ENCODE results near the gene TLK1.
A peak's percentile ranks its signal among the peaks of the same experiment; 100 is the strongest.
"Not testable (repeated sequence)": the region's sequence is repeated elsewhere in the genome, so short reads cannot be mapped to it uniquely, and the experiment has no call there.

Gene TLK1

DNA sequence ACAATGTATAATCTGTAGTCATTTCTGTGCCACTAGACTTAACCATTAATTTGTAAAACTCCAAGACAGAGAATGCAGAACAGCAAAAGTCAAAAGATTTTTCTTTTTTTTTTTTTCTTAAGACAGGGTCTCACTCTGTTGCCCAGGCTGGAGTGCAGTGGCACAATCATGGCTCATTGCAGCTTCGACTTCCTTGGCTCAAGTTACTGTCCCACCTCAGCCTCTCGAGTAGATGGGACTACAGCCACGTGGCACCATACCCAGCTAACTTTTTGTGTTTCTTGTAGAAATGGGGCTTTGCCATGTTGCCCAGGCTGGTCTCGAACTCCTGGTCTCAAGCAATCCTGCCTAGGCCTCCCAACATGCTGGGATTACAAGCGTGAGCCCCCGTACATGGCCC is 80.1 kb downstream of the TLK1 start:
- H3K27ac Mint-ChIP-seq = no peak overlapping the region
- DNase-seq (no peak), ATAC-seq (replicated peaks) (no peak)
- no peaks in the 10 kb centered on the region for H3K9me3 Mint-ChIP-seq
- H3K36me3 Mint-ChIP-seq (ENCODE audit: insufficient read depth) = peaks cover 12% of the 10 kb centered on the region
- H3K4me3 Mint-ChIP-seq = no peak overlapping the region
- peaks cover 16 to 34% of the 10 kb centered on the region in 2 donors for H3K4me1 Mint-ChIP-seq (ENCODE audit: low read depth in 2 of 2)
- no peaks in the 10 kb centered on the region for H3K27me3 Mint-ChIP-seq

DNA sequence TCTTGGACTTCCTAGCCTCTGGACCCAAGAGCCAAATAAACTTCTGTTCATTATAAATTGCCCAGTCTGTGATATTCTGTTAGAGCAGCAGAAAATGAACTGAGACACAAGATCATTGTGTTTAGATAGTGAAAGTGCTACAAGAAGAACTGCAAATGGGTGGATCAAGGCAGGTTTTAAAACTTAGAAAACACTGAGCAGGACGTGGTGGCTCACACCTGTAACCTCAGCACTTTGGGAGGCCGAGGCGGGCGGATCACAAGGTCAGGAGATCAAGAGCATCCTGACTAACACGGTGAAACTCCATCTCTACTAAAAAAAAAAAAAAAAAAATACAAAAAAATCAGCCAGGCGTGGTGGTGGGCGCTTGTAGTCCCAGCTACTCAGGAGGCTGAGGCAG is 84.3 kb downstream of the TLK1 start:
- H3K4me3 Mint-ChIP-seq; DNase-seq; ATAC-seq (replicated peaks); H3K27me3 Mint-ChIP-seq; H3K9me3 Mint-ChIP-seq: not testable (repeated sequence)
- Mint-ChIP-seq H3K4me1 (ENCODE audit: low read depth in 2 of 2) (peaks cover 8 to 24% of the 10 kb centered on the region in 2 donors), H3K27ac (peak overlapping the region; percentile 3 to 80), H3K36me3 (ENCODE audit: insufficient read depth) (peaks cover 14% of the 10 kb centered on the region)

DNA sequence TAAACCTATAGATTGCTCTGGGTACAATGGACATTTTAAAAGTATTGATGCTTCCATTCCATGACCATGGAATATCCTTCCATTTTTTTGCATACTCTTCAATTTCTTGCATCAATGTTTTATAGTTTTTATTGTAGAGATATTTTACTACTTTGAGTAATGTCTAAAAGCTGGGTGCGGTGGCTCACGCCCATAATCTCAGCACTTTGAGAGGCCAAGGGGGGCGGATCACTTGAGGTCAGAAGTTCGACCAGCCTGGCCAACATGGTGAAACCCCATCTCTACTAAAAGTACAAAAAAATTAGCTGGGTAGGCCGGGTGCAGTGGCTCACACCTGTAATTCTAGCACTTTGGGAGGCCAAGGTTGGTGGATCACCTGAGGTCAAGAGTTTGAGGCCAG is 88.5 kb downstream of the TLK1 start:
- Mint-ChIP-seq H3K4me3 (no peak overlapping the region), H3K36me3 (ENCODE audit: insufficient read depth) (peaks cover 12% of the 10 kb centered on the region), H3K4me1 (ENCODE audit: low read depth in 2 of 2) (peaks cover 14 to 27% of the 10 kb centered on the region in 2 donors), H3K27ac (no peak overlapping the region), H3K27me3 (no peaks in the 10 kb centered on the region), H3K9me3 (no peaks in the 10 kb centered on the region)
- no peak for ATAC-seq (replicated peaks)
- no peak for DNase-seq

DNA sequence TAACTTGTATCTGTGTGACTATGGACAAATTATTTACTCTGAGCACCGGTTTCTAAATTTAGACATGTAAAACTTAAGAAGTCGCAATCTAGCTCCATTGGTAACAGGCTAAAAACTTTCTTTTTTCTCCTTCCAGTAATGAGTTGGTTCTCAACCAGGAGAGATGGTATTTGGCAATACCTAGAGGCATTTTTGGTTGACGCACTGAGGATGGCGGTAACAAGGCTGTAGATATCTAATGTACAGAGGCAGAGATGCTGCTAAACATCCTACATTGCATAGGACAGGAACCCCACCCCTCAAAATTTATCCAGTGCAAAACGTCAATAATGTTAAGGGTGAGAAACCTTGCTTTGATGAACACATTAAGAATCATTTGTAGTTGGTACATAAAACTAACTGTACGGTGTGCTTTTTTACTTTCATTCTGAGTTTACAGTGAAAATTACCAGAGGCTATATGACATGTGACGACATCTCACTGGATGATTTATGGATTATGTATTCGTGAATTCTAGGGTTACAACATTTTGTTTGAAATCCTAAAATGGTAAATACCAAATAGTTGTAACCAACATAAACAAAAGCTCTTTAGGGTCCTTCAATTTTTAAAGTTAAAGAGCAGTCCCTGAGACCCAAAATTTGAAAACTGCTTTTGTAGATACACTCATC is 91.3 kb downstream of the TLK1 start:
- no peak for ATAC-seq (replicated peaks)
- H3K27ac Mint-ChIP-seq = no peak overlapping the region
- DNase-seq = no peak
- H3K9me3 Mint-ChIP-seq = no peaks in the 10 kb centered on the region
- peaks cover 11 to 19% of the 10 kb centered on the region in 2 donors for H3K4me1 Mint-ChIP-seq (ENCODE audit: low read depth in 2 of 2)
- H3K4me3 Mint-ChIP-seq = no peak overlapping the region
- H3K36me3 Mint-ChIP-seq (ENCODE audit: insufficient read depth) = peaks cover 19% of the 10 kb centered on the region
- H3K27me3 Mint-ChIP-seq = no peaks in the 10 kb centered on the region

DNA sequence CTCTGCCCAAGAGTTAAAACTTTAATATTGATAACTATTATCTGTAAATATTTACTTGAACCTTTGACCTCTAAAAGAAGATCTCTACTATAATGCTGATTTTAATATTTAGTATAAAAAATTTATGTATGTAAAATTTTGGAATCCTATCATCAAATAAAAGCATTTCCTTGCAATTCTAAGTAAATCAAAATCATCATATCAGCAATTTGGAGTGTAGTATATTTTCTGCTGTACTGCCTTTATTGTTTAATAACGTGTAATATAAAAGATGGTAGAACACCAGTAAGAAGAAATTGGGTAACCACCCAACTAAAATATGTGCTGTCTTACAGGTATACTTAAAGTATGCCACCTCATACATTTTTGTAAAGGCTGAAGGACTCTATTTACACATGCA is 94.6 kb downstream of the TLK1 start:
- DNase-seq (no peak), ATAC-seq (replicated peaks) (no peak)
- peaks cover 10% of the 10 kb centered on the region for H3K36me3 Mint-ChIP-seq (ENCODE audit: insufficient read depth)
- H3K4me1 Mint-ChIP-seq (ENCODE audit: low read depth in 2 of 2) = peaks cover 11 to 17% of the 10 kb centered on the region in 2 donors
- H3K27me3 Mint-ChIP-seq = no peaks in the 10 kb centered on the region
- H3K27ac Mint-ChIP-seq = no peak overlapping the region
- no peak overlapping the region for H3K4me3 Mint-ChIP-seq
- H3K9me3 Mint-ChIP-seq = no peaks in the 10 kb centered on the region

DNA sequence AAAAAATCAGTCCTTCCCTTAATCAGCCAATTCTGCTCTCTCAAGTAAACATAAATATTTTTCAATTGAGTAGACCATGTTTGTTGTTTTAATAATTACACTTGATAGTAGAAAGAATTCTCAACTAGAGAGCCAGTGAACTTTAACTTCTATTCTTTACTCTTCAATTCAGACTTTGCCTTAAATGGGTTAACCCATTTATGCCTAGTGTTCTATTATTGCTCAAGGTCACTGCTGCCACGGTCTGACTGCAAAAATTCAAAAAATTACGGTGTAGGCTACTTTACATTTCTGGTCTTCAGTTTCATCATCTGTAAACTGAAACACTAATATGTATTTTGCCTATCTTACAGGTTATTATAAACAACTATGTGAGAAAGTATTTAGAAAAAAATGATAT is 103.1 kb downstream of the TLK1 start:
- Mint-ChIP-seq H3K4me1 (ENCODE audit: low read depth in 2 of 2) (peaks cover 0 to 9% of the 10 kb centered on the region in 2 donors), H3K36me3 (ENCODE audit: insufficient read depth) (peaks cover 40% of the 10 kb centered on the region), H3K4me3 (no peak overlapping the region)

DNA sequence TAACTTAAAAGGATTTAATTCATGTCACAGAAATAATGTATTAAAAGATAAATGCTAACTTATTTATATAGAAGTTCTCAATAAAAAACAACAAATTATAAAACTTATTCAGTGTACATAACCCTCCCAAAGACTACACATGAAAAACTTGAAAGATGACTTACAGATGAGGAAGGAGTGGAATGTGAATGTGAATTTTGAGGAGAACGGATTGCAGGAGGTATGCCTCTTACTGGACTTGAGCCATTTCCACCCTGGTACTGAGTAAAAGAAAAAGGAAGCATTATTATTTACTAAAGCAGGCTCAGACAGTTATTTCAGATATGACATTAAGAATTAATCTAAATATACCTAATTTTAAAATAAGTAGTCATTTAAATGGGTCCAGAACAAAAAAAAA is 104.4 kb downstream of the TLK1 start:
- peaks cover 40% of the 10 kb centered on the region for H3K36me3 Mint-ChIP-seq (ENCODE audit: insufficient read depth)
- peaks cover 0 to 5% of the 10 kb centered on the region in 2 donors for H3K4me1 Mint-ChIP-seq (ENCODE audit: low read depth in 2 of 2)
- no peak overlapping the region for H3K4me3 Mint-ChIP-seq
- ATAC-seq (replicated peaks) (no peak), DNase-seq (no peak)
- no peaks in the 10 kb centered on the region for H3K9me3 Mint-ChIP-seq
- H3K27ac Mint-ChIP-seq = no peak overlapping the region
- H3K27me3 Mint-ChIP-seq = no peaks in the 10 kb centered on the region

More for the DNA sequence above, 103.1 kb downstream of the TLK1 start:
- Mint-ChIP-seq H3K9me3 (no peaks in the 10 kb centered on the region), H3K27me3 (no peaks in the 10 kb centered on the region), H3K27ac (no peak overlapping the region)
- ATAC-seq (replicated peaks) (no peak), DNase-seq (no peak)

DNA sequence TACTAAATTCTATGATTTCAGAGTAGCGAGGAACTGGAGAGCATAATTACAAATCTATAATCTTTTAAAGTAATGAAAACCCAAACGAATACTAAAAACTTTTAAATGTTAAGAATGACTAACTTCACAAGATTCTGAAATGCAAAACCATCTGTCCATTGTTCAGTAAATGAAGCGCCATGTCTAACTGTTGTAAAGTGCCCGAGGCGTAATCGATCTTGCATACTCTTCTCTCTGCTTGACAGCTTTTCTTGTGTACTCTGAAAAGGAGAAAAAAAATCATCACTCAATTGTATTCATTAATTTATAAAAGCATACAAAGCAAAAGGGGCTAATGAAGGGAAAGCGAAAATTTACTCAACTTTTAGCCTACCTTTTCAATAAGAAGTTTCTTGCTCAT is 111.0 kb downstream of the TLK1 start:
- H3K9me3 Mint-ChIP-seq = no peaks in the 10 kb centered on the region
- H3K36me3 Mint-ChIP-seq (ENCODE audit: insufficient read depth) = peaks cover 51% of the 10 kb centered on the region
- no peak overlapping the region for H3K4me3 Mint-ChIP-seq
- H3K4me1 Mint-ChIP-seq (ENCODE audit: low read depth in 2 of 2) = peaks cover 0 to 3% of the 10 kb centered on the region in 2 donors
- no peaks in the 10 kb centered on the region for H3K27me3 Mint-ChIP-seq
- ATAC-seq (replicated peaks) (no peak), DNase-seq (no peak)
- H3K27ac Mint-ChIP-seq = no peak overlapping the region

DNA sequence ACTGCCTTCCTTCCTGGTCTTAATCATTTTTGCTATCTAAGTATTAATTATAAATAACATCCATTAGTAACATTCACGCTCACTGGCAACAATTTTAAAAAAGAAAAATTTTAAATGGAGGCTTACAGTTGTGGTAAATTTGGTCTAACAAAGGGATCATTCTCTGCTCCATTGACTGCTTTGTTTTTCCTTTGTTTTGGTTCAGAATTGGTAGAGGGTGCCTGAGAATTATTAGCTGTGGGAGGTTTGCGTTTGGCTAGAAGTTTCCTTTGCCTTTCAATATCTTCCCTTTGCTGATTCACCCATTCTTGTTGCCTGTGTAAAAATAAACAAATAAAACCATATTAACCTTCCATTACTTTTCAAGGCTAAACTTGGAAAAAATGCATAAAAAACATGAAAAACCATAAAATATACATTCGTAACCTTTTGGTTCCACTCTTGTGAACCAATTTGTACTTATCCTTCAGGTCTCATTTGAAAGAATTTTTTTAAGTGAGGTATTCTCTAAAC is 114.6 kb downstream of the TLK1 start:
- Mint-ChIP-seq H3K27ac (no peak overlapping the region), H3K27me3 (no peaks in the 10 kb centered on the region), H3K4me3 (no peak overlapping the region), H3K4me1 (ENCODE audit: low read depth in 2 of 2) (peaks cover 6 to 20% of the 10 kb centered on the region in 2 donors), H3K36me3 (ENCODE audit: insufficient read depth) (peaks cover 48% of the 10 kb centered on the region), H3K9me3 (no peaks in the 10 kb centered on the region)
- no peak for ATAC-seq (replicated peaks)
- DNase-seq = no peak

DNA sequence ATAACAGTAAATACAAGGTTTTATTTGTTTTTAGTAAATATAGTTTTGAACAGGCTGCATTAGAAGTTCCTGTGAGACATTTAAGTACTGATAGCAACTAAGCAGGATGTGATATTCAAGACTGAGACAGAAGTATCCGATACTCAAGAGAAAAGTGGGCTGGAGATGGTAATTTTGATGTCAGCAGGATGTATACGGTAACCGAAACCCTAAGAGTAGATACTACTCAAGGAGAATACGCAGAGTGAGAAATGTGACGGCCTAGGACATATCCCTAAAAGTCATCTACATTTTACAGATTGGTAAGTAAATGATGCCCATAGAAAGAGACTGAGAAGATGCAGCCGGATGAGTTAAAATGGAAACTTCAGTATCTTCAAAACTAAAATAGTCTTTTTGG is 116.3 kb downstream of the TLK1 start:
- peaks cover 50% of the 10 kb centered on the region for H3K36me3 Mint-ChIP-seq (ENCODE audit: insufficient read depth)

DNA sequence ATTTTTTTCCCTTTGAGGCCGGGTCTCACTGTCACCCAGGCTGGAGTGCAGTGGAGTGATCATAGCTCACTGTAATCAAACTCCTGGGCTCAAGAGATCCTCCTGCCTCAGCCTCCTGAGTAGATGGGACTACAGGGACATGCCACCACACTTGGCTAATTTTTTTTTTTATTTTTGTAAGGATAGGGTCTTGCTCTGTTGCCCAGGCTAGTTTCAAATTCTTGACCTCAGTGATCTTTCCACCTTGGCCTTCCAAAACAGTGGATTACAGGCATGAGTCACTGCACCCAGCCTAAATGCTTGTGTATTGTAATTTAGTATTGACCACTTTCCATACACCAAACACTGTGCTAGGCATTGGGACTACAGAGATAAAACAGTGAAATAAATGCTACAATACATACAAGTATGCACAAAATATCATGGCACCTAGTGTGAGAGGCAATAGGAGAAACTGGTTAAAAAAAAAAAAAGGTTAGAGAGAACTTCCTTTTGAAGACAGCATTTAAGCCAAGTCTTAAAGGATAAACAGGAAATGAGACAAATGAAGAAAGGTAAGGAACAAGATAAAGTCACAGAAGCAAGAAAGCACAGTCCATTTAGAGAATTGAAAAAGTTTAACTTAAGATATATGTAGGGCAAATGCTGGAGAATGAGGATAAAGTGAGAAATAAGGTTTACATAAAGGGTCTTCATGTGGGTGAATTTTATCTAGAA is 118.3 kb downstream of the TLK1 start:
- Mint-ChIP-seq H3K36me3 (ENCODE audit: insufficient read depth) (peaks cover 41% of the 10 kb centered on the region), H3K27ac (peak overlapping the region; percentile 11 to 85), H3K27me3 (no peaks in the 10 kb centered on the region), H3K4me3 (no peak overlapping the region), H3K4me1 (ENCODE audit: low read depth in 2 of 2) (peaks cover 6 to 20% of the 10 kb centered on the region in 2 donors), H3K9me3 (no peaks in the 10 kb centered on the region)
- no peak for DNase-seq
- no peak for ATAC-seq (replicated peaks)

More for the DNA sequence above, 116.3 kb downstream of the TLK1 start:
- Mint-ChIP-seq H3K9me3 (no peaks in the 10 kb centered on the region), H3K27me3 (no peaks in the 10 kb centered on the region), H3K4me3 (no peak overlapping the region), H3K27ac (peak overlapping the region in 1 of 2 donors; percentile 1), H3K4me1 (ENCODE audit: low read depth in 2 of 2) (peaks cover 6 to 20% of the 10 kb centered on the region in 2 donors)
- ATAC-seq (replicated peaks) (no peak), DNase-seq (no peak)

DNA sequence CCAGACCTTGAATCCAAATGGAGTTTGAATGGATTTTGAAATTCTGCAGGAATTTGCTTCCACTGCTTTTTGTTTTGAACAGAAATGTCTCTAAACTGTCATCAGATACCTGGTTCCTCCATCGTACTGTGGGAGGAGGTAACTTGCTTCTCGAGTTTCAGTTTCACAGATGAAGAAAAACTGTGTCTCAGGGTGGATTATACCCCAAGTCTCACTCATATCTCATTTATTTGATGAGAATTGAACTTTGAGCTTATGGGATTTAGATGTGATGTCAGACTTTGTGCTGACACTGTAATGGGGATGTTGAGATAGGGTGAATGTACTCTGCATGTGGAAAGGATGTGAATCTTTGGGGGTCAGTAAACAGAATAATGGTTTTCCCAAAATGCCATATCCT is 124.2 kb downstream of the TLK1 start:
- DNase-seq (no peak), ATAC-seq (replicated peaks) (no peak)
- Mint-ChIP-seq H3K4me3 (no peak overlapping the region), H3K27me3 (no peaks in the 10 kb centered on the region), H3K4me1 (ENCODE audit: low read depth in 2 of 2) (peaks cover 4 to 5% of the 10 kb centered on the region in 2 donors), H3K9me3 (no peaks in the 10 kb centered on the region), H3K36me3 (ENCODE audit: insufficient read depth) (peaks cover 49% of the 10 kb centered on the region), H3K27ac (no peak overlapping the region)

DNA sequence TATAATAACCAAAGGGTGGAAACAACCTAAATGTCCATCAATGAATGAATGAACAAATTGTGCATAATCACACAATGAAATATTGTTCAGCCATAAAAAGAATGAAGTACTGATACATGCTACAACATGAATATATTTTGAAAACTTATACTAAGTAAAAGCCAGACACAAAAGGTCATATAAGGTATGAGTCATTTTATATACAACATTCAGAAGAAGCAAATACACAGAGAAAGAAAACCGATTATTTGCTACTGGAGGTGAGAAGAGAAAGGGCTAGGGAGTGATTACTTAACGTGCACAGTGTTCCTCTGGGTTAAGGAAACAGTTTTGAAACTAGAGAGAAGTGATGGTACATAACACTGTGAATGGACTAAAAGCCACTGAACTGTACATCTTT is 126.4 kb downstream of the TLK1 start:
- peaks cover 53% of the 10 kb centered on the region for H3K36me3 Mint-ChIP-seq (ENCODE audit: insufficient read depth)
- no peak overlapping the region for H3K27ac Mint-ChIP-seq
- H3K9me3 Mint-ChIP-seq = no peaks in the 10 kb centered on the region
- no peak for ATAC-seq (replicated peaks)
- no peak overlapping the region for H3K4me3 Mint-ChIP-seq
- no peak for DNase-seq
- H3K27me3 Mint-ChIP-seq = no peaks in the 10 kb centered on the region
- H3K4me1 Mint-ChIP-seq (ENCODE audit: low read depth in 2 of 2) = peaks cover 4 to 5% of the 10 kb centered on the region in 2 donors

DNA sequence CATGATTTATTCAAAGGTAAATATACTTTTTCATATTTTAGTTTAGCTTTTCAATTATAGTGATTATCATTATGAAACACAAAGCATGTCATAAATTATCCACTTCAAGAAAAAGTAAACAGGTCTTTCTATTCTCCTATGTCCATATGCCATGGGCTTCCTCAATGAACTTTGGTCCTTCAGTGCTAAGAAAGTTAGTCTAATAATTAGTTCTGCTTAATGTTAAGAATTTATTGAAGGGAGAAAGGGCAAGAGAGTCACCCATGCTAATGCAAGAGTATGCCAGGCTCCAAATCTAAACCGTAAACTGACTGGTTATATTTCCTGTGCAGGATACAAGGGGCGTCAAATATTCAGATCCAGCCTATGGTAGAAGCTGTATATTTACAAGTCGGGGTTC is 135.5 kb downstream of the TLK1 start:
- Mint-ChIP-seq H3K27me3 (no peaks in the 10 kb centered on the region), H3K27ac (no peak overlapping the region), H3K4me3 (no peak overlapping the region), H3K4me1 (ENCODE audit: low read depth in 2 of 2) (peaks cover 0 to 6% of the 10 kb centered on the region in 2 donors), H3K36me3 (ENCODE audit: insufficient read depth) (peaks cover 22% of the 10 kb centered on the region), H3K9me3 (no peaks in the 10 kb centered on the region)
- DNase-seq (no peak), ATAC-seq (replicated peaks) (no peak)

Measured in effector memory CD8-positive, alpha-beta T cell (primary cell).